GM23338 (cell line): ENCODE data around the gene CEP192. TPM values are rescaled to one million over a fixed set of nuclear protein-coding genes. Genes with fewer than 3 reads are reported as not detected.
A peak's percentile ranks its signal among the peaks of the same experiment; 100 is the strongest.

Experiments used
- ATAC-seq: fragments of 200-7000 bp; cut with Tn5 transposase; 3 replicates; pipeline ENCODE4 v1.9.1; 2020
- DNase-seq: peaks from one replicate; pipeline ENCODE4 v3.0.0-alpha.2; 2015; ENCODE audit warnings: low spot score
- H2AFZ ChIP-seq: fragments of 200-600 bp; sonication (generic); 2 replicates; pipeline ENCODE4 v1.8.0; 2016; ENCODE audit warnings: antibody characterized with exemption, mild to moderate bottlenecking, moderate library complexity
- H3F3A ChIP-seq: fragments of 200-600 bp; sonication (generic); replicated peaks from 2 replicates; pipeline ENCODE4 v1.8.0; 2017; ENCODE audit warnings: antibody characterized with exemption, mixed run types, low read depth
- H3K27ac ChIP-seq: fragments of 200-600 bp; sonication (generic); 2 replicates; pipeline ENCODE4 v1.6.1; 2016; ENCODE audit warnings: low read depth
- H3K27me3 ChIP-seq: fragments of 200-600 bp; sonication (generic); 2 replicates; pipeline ENCODE4 v1.8.0; 2016; ENCODE audit warnings: mild to moderate bottlenecking, mixed run types, moderate library complexity; ENCODE audit not compliant: insufficient read depth
- H3K36me3 ChIP-seq: fragments of 200-600 bp; sonication (generic); 2 replicates; pipeline ENCODE4 v1.8.0; 2016; ENCODE audit warnings: mild to moderate bottlenecking; ENCODE audit not compliant: insufficient read depth
- H3K4me1 ChIP-seq: fragments of 200-600 bp; sonication (generic); 2 replicates; pipeline ENCODE4 v1.8.0; 2016; ENCODE audit warnings: mild to moderate bottlenecking, moderate library complexity; ENCODE audit not compliant: insufficient read depth
- H3K4me2 ChIP-seq: fragments of 200-600 bp; sonication (generic); 2 replicates; pipeline ENCODE4 v1.7.1; 2017; ENCODE audit warnings: mixed run types
- H3K4me3 ChIP-seq: fragments of 200-600 bp; sonication (generic); 2 replicates; pipeline ENCODE4 v1.6.1; 2016; ENCODE audit warnings: mixed run types
- H3K79me2 ChIP-seq: fragments of 200-600 bp; sonication (generic); replicated peaks from 2 replicates; pipeline ENCODE4 v1.8.0; 2017; ENCODE audit warnings: mild to moderate bottlenecking; ENCODE audit not compliant: insufficient read depth
- H3K9me2 ChIP-seq: fragments of 200-600 bp; sonication (generic); 2 replicates; pipeline ENCODE4 v1.8.0; 2017; ENCODE audit not compliant: insufficient read depth
- H4K20me1 ChIP-seq: fragments of 200-600 bp; sonication (generic); replicated peaks from 2 replicates; pipeline ENCODE4 v1.8.0; 2017; ENCODE audit warnings: mild to moderate bottlenecking; ENCODE audit not compliant: insufficient read depth
- H3K27ac Mint-ChIP-seq: 2 replicates; pipeline ENCODE4 v1.8.0; 2020; ENCODE audit warnings: inconsistent platforms, mild to moderate bottlenecking, moderate library complexity, mixed read lengths
- H3K27me3 Mint-ChIP-seq: 3 replicates; pipeline ENCODE4 v1.8.0; 2022; ENCODE audit warnings: low read depth, mild to moderate bottlenecking, moderate library complexity, mixed read lengths, inconsistent platforms; ENCODE audit not compliant: insufficient read depth, poor library complexity
- H3K36me3 Mint-ChIP-seq: 3 replicates; pipeline ENCODE4 v1.8.0; 2021; ENCODE audit warnings: low read depth, mild to moderate bottlenecking, inconsistent platforms, moderate library complexity, mixed read lengths
- H3K4me1 Mint-ChIP-seq: 3 replicates; pipeline ENCODE4 v1.8.0; 2020; ENCODE audit warnings: mild to moderate bottlenecking, inconsistent platforms, mixed read lengths
- H3K4me3 Mint-ChIP-seq: 3 replicates; pipeline ENCODE4 v1.8.0; 2021; ENCODE audit warnings: moderate library complexity, mild to moderate bottlenecking, inconsistent platforms, mixed read lengths
- H3K9me3 Mint-ChIP-seq: 3 replicates; pipeline ENCODE4 v1.8.0; 2020; ENCODE audit warnings: moderate library complexity, mild to moderate bottlenecking, inconsistent platforms, mixed read lengths
- CREB1 ChIP-seq: fragments of 250-450 bp; sonication (Bioruptor Pico); IDR thresholded peaks from 2 replicates; pipeline ENCODE4 v1.5.0; 2020; ENCODE audit warnings: low read depth, mild to moderate bottlenecking, moderate library complexity
- EZH2 ChIP-seq: fragments of 200-600 bp; sonication (generic); IDR thresholded peaks from one replicate; pipeline ENCODE4 v1.8.0; 2017; ENCODE audit warnings: antibody characterized with exemption, mild to moderate bottlenecking, low read depth; ENCODE audit not compliant: unreplicated experiment
- JUNB ChIP-seq: IDR thresholded peaks from one replicate; pipeline ENCODE4 v1.6.1; 2016; ENCODE audit warnings: antibody characterized with exemption; ENCODE audit not compliant: unreplicated experiment
- NANOG ChIP-seq: IDR thresholded peaks from 2 replicates; pipeline ENCODE4 v1.6.1; 2016; ENCODE audit warnings: antibody characterized with exemption, borderline replicate concordance
- polyA plus RNA-seq: library from polyadenylated mRNA; unstranded; fragments of >200 nt; fragmentation: Nextera tagmentation; extraction: Ambion mirVana; gene quantifications from 2 replicates; pipeline ENCODE4 v1.2.1, GENCODE V29; 2016
- total RNA-seq: library from RNA; depleted of rRNA; stranded (reverse); fragments of >200 nt; shearing (Covaris generic); gene quantifications from 2 replicates; pipeline ENCODE4 v1.2.3, GENCODE V29; 2014
- TF ChIP-seq, protein P1 (sequence below): fragments of 250-450 bp; sonication (Bioruptor Pico); IDR thresholded peaks from 2 replicates; pipeline ENCODE4 v1.5.0; 2020; ENCODE audit warnings: mild to moderate bottlenecking, moderate library complexity
- TF ChIP-seq, protein P2 (sequence below): IDR thresholded peaks from one replicate; pipeline ENCODE4 v1.6.1; 2018; ENCODE audit warnings: antibody characterized with exemption; ENCODE audit not compliant: unreplicated experiment
- TF ChIP-seq, protein P3 (sequence below): IDR thresholded peaks from 2 replicates; pipeline ENCODE4 v1.6.1; 2016; ENCODE audit warnings: antibody characterized with exemption

The CEP192 gene
- total and polyA plus RNA-seq, 2 experiments from 2014 or later = 15.2 to 30.6 TPM

DNA sequence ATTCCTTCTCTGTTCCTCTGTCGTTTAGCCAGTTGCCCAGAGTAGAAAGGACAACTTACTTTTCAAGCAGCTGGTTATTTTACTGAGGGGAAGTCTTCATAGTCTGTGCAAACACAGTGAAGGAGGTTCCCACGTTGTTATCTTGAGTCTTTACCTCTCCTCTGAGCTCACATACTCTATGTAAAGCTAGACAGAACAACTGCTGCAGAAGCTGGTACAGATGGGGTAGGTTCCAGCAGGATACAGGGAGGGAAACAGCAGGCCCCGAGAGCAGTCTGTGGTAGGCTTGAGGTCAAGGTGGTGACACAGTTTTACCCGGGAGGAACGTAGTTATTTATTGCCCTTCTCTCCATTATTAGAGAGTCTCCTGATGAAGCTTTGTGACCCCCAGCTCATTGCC is 134.0 kb downstream of the CEP192 start:
- Mint-ChIP-seq H3K27ac (peak overlapping the region; percentile 14; the same call in 1 of the 2 replicates), H3K4me1 (no peaks in the 10 kb centered on the region), H3K27me3 (peaks cover 7% of the 10 kb centered on the region), H3K36me3 (peaks cover 18% of the 10 kb centered on the region), H3K4me3 (no peak overlapping the region), H3K9me3 (peaks cover 3% of the 10 kb centered on the region; the same call in 1 of the 3 replicates)
- TF ChIP-seq CREB1 (CRISPR knock-in tag) = no peak
- no peak for TF ChIP-seq NANOG
- TF ChIP-seq JUNB = no peak
- TF ChIP-seq, protein P1, sequence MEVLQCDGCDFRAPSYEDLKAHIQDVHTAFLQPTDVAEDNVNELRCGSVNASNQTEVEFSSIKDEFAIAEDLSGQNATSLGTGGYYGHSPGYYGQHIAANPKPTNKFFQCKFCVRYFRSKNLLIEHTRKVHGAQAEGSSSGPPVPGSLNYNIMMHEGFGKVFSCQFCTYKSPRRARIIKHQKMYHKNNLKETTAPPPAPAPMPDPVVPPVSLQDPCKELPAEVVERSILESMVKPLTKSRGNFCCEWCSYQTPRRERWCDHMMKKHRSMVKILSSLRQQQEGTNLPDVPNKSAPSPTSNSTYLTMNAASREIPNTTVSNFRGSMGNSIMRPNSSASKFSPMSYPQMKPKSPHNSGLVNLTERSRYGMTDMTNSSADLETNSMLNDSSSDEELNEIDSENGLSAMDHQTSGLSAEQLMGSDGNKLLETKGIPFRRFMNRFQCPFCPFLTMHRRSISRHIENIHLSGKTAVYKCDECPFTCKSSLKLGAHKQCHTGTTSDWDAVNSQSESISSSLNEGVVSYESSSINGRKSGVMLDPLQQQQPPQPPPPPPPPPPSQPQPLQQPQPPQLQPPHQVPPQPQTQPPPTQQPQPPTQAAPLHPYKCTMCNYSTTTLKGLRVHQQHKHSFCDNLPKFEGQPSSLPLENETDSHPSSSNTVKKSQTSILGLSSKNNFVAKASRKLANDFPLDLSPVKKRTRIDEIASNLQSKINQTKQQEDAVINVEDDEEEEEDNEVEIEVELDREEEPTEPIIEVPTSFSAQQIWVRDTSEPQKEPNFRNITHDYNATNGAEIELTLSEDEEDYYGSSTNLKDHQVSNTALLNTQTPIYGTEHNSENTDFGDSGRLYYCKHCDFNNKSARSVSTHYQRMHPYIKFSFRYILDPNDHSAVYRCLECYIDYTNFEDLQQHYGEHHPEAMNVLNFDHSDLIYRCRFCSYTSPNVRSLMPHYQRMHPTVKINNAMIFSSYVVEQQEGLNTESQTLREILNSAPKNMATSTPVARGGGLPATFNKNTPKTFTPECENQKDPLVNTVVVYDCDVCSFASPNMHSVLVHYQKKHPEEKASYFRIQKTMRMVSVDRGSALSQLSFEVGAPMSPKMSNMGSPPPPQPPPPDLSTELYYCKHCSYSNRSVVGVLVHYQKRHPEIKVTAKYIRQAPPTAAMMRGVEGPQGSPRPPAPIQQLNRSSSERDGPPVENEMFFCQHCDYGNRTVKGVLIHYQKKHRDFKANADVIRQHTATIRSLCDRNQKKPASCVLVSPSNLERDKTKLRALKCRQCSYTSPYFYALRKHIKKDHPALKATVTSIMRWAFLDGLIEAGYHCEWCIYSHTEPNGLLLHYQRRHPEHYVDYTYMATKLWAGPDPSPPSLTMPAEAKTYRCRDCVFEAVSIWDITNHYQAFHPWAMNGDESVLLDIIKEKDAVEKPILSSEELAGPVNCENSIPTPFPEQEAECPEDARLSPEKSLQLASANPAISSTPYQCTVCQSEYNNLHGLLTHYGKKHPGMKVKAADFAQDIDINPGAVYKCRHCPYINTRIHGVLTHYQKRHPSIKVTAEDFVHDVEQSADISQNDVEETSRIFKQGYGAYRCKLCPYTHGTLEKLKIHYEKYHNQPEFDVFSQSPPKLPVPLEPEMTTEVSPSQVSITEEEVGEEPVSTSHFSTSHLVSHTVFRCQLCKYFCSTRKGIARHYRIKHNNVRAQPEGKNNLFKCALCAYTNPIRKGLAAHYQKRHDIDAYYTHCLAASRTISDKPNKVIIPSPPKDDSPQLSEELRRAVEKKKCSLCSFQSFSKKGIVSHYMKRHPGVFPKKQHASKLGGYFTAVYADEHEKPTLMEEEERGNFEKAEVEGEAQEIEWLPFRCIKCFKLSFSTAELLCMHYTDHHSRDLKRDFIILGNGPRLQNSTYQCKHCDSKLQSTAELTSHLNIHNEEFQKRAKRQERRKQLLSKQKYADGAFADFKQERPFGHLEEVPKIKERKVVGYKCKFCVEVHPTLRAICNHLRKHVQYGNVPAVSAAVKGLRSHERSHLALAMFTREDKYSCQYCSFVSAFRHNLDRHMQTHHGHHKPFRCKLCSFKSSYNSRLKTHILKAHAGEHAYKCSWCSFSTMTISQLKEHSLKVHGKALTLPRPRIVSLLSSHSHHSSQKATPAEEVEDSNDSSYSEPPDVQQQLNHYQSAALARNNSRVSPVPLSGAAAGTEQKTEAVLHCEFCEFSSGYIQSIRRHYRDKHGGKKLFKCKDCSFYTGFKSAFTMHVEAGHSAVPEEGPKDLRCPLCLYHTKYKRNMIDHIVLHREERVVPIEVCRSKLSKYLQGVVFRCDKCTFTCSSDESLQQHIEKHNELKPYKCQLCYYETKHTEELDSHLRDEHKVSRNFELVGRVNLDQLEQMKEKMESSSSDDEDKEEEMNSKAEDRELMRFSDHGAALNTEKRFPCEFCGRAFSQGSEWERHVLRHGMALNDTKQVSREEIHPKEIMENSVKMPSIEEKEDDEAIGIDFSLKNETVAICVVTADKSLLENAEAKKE (CRISPR knock-in tag) = no peak
- no peak for TF ChIP-seq EZH2
- TF ChIP-seq, protein P2, sequence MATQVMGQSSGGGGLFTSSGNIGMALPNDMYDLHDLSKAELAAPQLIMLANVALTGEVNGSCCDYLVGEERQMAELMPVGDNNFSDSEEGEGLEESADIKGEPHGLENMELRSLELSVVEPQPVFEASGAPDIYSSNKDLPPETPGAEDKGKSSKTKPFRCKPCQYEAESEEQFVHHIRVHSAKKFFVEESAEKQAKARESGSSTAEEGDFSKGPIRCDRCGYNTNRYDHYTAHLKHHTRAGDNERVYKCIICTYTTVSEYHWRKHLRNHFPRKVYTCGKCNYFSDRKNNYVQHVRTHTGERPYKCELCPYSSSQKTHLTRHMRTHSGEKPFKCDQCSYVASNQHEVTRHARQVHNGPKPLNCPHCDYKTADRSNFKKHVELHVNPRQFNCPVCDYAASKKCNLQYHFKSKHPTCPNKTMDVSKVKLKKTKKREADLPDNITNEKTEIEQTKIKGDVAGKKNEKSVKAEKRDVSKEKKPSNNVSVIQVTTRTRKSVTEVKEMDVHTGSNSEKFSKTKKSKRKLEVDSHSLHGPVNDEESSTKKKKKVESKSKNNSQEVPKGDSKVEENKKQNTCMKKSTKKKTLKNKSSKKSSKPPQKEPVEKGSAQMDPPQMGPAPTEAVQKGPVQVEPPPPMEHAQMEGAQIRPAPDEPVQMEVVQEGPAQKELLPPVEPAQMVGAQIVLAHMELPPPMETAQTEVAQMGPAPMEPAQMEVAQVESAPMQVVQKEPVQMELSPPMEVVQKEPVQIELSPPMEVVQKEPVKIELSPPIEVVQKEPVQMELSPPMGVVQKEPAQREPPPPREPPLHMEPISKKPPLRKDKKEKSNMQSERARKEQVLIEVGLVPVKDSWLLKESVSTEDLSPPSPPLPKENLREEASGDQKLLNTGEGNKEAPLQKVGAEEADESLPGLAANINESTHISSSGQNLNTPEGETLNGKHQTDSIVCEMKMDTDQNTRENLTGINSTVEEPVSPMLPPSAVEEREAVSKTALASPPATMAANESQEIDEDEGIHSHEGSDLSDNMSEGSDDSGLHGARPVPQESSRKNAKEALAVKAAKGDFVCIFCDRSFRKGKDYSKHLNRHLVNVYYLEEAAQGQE = no peak
- TF ChIP-seq, protein P3, sequence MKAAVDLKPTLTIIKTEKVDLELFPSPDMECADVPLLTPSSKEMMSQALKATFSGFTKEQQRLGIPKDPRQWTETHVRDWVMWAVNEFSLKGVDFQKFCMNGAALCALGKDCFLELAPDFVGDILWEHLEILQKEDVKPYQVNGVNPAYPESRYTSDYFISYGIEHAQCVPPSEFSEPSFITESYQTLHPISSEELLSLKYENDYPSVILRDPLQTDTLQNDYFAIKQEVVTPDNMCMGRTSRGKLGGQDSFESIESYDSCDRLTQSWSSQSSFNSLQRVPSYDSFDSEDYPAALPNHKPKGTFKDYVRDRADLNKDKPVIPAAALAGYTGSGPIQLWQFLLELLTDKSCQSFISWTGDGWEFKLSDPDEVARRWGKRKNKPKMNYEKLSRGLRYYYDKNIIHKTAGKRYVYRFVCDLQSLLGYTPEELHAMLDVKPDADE = no peak
- no peaks in the 10 kb centered on the region for H4K20me1 ChIP-seq
- H3K9me2 ChIP-seq = no peaks in the 10 kb centered on the region
- H3K27me3 ChIP-seq = no peaks in the 10 kb centered on the region
- no peak overlapping the region for H2AFZ ChIP-seq
- no peaks in the 10 kb centered on the region for H3K36me3 ChIP-seq
- no peaks in the 10 kb centered on the region for H3K4me1 ChIP-seq
- H3F3A ChIP-seq = no peaks in the 10 kb centered on the region
- H3K27ac ChIP-seq = no peak overlapping the region
- no peak overlapping the region for H3K4me2 ChIP-seq
- ATAC-seq (no peak), DNase-seq (no peak)
- no peaks in the 10 kb centered on the region for H3K79me2 ChIP-seq
- no peak overlapping the region for H3K4me3 ChIP-seq
